SK-N-MC (cell line): ENCODE measurements around the gene DSTN.

Experiments used
- DNase-seq: peaks from one replicate; pipeline ENCODE4 v3.0.0-alpha.2; 2011; ENCODE audit warnings: low read depth, low spot score
- H3K27ac ChIP-seq: fragments of 200-600 bp; sonication (generic); 2 replicates; pipeline ENCODE4 v1.5.1; 2016; ENCODE audit warnings: mixed run types
- H3K36me3 ChIP-seq: fragments of 200-600 bp; sonication (generic); 2 replicates; pipeline ENCODE4 v1.6.1; 2017; ENCODE audit warnings: antibody characterized with exemption, low read length, mixed read lengths; ENCODE audit not compliant: insufficient read depth
- H3K4me3 ChIP-seq: fragments of 200-600 bp; sonication (generic); 2 replicates; pipeline ENCODE4 v1.5.1; 2016
- H3K9ac ChIP-seq: fragments of 200-600 bp; sonication (generic); 2 replicates; pipeline ENCODE4 v1.8.0; 2017; ENCODE audit warnings: mixed run types, mixed read lengths; ENCODE audit not compliant: insufficient read length
- H3K9me3 ChIP-seq: fragments of 200-600 bp; sonication (generic); 2 replicates; pipeline ENCODE4 v1.6.1; 2017; ENCODE audit warnings: low read depth, mild to moderate bottlenecking, antibody characterized with exemption, low read length, moderate library complexity, mixed read lengths
- EZH2 ChIP-seq: fragments of 200-600 bp; sonication (generic); IDR thresholded peaks from one replicate; pipeline ENCODE4 v1.6.1; 2017; ENCODE audit warnings: antibody characterized with exemption
- FOXP2 ChIP-seq: optimal IDR thresholded peaks from 2 replicates; pipeline ENCODE3; 2011; ENCODE audit warnings: mild to moderate bottlenecking, moderate library complexity; ENCODE audit not compliant: insufficient read depth; ENCODE audit errors: extremely low read length, control extremely low read depth
- POLR2AphosphoS5 ChIP-seq: IDR thresholded peaks from 2 replicates; pipeline ENCODE4 v1.6.1; 2012; ENCODE audit warnings: mild to moderate bottlenecking, low read depth, low read length, borderline replicate concordance

Gene DSTN

DNA sequence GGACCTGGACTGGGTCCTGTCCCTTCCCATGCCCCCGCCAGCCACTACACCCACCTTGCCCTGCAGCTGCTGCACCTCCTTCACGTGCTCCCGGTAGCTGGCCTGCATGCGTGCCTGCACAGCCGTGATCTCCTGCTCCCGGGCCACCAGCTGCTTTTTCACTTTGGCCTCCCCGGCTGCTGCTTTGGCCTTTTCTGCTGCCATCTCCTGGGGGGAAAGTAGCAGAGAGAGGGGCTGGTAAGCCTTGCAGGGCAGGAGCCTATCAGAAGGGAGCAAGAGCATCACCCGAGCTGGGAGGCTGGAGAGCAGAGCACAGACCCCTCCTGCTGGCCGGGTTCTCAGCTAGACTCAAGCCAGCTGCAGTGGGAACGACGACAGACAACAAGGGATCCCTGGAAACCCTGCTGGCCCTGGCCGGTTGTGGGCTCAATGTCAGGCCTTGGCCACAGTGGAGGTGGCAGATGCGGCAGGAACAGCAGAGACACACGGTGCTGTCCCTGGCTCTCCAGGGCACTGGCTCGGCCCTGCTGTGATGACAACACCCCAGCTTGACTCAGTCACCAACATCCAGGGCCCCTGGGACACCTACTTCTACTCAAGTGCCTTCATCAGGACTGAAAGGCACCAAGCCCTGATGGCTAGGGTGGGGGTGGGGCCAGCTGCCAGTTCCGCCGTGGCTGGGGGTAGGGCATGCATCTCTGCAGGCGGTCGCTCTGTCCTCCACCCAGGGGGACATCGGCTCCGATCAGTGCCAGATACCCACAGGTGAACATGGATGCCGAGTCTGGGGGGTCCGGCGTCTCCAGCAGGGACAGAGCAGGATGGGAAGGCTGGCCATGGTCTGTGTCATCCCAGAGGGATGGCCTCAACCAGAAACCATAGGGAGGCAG, 66.9 kb downstream of the DSTN start:
- Histone ChIP-seq H3K9ac (no peak overlapping the region), H3K4me3 (no peak overlapping the region), H3K36me3 (no peaks in the 10 kb centered on the region; the same call in 1 of the 2 replicates), H3K9me3 (no peaks in the 10 kb centered on the region), H3K27ac (no peak overlapping the region)
- TF ChIP-seq EZH2, result no peak
- DNase-seq, result no peak

DNA sequence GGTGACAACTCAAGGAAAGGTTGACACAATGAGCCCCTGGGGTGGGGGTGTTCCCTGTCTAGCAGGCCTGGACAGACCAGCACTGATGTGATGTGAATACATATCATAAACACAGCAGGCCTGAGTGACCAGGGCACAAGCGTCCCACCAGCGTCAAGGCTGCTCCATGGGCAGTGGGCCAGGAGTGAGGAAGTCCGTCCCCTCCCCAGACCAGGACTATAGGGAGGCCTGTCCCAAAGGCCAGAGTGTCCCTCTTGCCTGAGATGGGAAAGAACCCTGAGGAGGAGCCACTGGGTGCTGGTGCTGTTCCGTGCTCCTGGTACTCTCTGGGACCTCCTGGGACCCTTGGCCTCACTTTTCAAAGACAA, 67.5 kb downstream of the DSTN start:
- Histone ChIP-seq H3K9me3 (no peaks in the 10 kb centered on the region), H3K27ac (no peak overlapping the region), H3K36me3 (no peaks in the 10 kb centered on the region; the same call in 1 of the 2 replicates), H3K4me3 (no peak overlapping the region), H3K9ac (no peak overlapping the region)
- TF ChIP-seq EZH2 (no peak), POLR2AphosphoS5 (no peak), FOXP2 (no peak)
- no peak for DNase-seq

DNA sequence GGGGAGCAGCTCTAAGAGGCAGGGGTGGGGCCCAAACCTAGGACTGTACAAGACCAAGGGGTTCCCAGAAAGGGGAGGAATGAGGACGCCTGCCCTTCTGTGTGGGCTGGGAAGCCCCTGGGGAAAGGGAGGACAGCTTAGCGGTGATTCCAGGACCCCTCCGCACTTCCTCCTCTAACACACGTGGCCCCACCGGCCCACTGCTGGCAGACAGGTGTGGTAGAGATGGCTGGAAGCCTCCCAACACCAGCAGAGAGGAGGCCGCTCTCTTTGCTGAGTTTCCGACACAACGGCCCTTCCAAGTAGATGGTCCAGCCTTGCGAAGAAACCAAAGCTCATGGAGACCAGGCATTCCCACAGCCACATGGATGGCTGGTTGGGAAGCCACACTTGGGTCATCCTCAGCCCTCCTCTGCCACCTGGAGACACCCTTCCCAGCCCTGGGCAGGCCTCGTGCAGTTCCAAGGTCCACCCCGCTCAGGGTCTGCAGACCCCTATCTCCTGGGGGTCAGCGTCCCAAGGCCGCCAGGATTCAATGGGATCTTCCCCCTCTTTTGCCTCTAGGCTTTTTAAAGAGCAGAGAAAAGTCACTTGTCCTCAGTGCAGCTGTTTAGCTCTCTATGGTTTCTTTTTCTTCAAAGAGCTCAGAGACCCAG, 68.2 kb downstream of the DSTN start:
- Histone ChIP-seq H3K4me3 (no peak overlapping the region), H3K9ac (no peak overlapping the region), H3K36me3 (no peaks in the 10 kb centered on the region; the same call in 1 of the 2 replicates), H3K9me3 (no peaks in the 10 kb centered on the region), H3K27ac (no peak overlapping the region)
- TF ChIP-seq EZH2, result no peak
- TF ChIP-seq POLR2AphosphoS5, result no peak
- no peak for TF ChIP-seq FOXP2
- DNase-seq, result no peak

DNA sequence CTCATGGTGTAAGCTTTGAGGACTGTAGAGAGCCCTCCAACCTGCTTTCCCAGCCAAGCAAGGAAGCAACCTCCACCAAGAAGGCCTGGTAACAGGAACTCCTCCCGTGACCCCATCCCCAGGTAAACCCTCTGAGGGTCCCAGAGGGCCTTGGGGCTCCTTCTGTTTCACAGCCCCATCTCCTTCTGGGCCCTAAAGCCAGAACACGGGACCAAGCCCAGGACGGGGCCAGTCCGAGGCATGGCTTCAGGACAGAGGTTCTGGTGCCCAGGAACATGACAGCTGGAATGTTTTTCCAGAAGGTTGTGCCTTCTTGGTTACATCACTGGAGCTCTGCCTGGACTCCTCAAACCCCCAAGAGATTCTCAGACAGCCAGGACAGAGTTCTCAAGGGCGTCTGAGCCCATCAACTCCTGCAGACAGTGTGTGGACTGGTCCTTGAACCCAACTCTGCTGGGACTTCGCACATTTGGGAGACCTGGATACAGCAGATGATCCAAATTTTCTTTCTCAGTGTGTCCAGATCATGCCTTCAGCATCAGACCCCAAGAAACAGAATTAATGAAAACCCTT, 69.0 kb downstream of the DSTN start:
- Histone ChIP-seq H3K36me3 (no peaks in the 10 kb centered on the region; the same call in 1 of the 2 replicates), H3K9me3 (no peaks in the 10 kb centered on the region), H3K9ac (no peak overlapping the region), H3K4me3 (no peak overlapping the region), H3K27ac (no peak overlapping the region)
- TF ChIP-seq EZH2 (no peak), FOXP2 (no peak)
- DNase-seq, result no peak

DNA sequence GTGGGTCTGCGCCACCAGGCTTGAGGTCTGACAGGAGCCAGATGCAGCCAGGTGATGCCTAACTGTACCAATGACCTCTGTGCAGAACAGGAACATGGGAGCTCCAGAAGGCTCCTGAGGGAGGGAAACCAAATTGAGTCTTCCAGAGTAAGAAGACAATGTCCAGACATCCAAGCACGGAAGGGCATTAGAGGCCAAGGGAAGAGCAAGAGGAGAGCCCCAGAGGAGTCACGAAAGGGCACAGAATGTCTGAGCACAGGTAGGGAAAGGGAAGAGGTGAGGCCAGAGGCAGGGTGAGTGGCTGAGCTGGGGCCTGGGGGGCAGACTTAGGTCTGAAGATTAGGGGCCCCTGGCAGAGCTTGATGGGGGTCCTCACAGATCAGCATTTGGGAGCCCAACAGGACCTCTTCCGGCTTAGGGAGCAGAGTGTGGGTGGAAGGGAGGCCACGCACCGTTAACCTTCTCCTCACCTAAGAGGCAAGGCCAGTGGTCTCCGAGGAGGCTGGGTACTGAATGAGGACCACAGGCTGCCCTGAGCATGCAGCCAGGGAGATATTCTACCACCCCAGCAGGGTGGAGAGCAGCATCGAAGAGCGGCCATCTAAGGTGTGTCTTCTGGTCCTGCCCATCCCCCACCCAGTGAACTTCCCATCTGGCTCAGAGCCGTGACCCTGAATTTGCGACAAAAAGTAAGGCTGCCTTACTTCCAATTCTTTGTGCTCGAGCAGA, 70.4 kb downstream of the DSTN start:
- H3K36me3 ChIP-seq, result no peaks in the 10 kb centered on the region; the same call in 1 of the 2 replicates
- no peak overlapping the region for H3K27ac ChIP-seq

DNA sequence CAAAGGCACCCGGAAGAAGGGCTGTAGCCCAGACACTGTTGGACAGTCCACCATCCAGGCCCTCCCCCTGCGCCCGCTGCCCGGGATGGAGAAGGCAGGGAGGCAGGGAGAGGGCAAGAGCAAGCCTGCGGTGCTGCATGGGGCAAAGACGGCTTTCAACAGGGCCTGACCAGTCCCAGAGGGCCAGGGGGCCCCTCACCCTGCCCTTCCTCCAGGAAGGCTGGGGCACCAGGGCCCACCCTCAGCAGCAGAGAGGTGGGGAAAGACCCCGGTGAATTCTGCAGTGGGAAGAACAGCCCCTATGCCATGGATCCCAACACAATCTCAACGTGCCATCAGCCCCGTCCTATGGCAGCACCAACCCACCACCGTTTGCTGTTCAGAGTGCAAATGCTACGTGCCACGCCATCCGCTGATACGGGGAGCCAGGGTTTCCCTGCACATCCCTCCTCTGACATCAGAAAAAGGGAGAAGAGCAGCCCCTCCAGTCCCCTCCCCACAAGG, 71.1 kb downstream of the DSTN start:
- no peak for DNase-seq
- no peaks in the 10 kb centered on the region; the same call in 1 of the 2 replicates for H3K36me3 ChIP-seq
- no peak overlapping the region for H3K4me3 ChIP-seq
- TF ChIP-seq POLR2AphosphoS5 (no peak), FOXP2 (no peak), EZH2 (no peak)
- H3K9me3 ChIP-seq, result no peaks in the 10 kb centered on the region
- H3K9ac ChIP-seq, result no peak overlapping the region
- no peak overlapping the region for H3K27ac ChIP-seq

More for the DNA sequence above, 70.4 kb downstream of the DSTN start:
- no peak for DNase-seq
- H3K9me3 ChIP-seq, result no peaks in the 10 kb centered on the region
- H3K9ac ChIP-seq, result no peak overlapping the region
- no peak for TF ChIP-seq POLR2AphosphoS5
- TF ChIP-seq FOXP2, result no peak
- no peak for TF ChIP-seq EZH2
- H3K4me3 ChIP-seq, result no peak overlapping the region

DNA sequence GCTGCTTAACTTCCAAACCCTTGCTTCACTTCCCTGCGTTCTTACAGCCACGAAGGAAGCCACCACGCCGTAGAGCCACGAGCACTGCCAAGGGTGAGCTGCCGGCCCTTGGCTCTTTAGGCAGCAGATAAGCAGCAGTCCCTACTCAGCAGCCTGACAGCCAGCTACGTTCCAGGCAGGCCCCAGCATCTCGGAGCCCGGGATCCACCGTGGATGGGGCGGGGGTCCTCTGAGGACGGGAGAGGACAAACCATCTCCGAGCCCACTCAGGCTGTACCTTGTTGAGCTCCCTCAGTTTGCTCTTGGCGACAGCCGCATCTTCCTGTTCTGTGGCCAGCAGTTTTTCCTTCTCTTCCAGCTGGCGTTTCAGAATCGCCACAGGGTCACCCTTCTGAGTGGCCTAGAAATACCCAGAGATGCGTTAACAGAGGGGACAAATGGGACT, 71.7 kb downstream of the DSTN start:
- TF ChIP-seq FOXP2 (no peak), EZH2 (no peak), POLR2AphosphoS5 (no peak)
- no peaks in the 10 kb centered on the region for H3K9me3 ChIP-seq
- no peak overlapping the region for H3K27ac ChIP-seq
- DNase-seq, result no peak
- no peaks in the 10 kb centered on the region for H3K36me3 ChIP-seq
- no peak overlapping the region for H3K4me3 ChIP-seq
- no peak overlapping the region for H3K9ac ChIP-seq

DNA sequence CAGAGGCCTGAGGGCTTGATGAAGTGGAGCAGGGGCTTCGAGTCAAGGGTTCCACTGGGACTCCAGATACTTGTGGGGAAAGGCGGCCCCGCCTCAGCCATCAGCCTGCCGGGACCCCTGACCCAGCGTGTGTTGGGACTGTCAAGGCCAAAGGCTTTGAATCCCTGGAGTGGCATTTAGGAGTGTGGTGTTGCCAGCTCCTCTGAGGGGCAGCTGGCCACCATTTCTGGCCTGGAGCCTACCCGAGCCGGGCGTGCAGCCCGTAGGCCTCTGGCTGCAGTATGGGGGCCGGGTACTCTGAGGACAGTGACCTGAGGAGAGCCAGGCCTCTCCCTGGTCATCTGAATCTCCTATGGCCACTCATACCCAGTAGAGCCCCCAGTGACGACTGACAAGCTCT, 72.1 kb downstream of the DSTN start:
- Histone ChIP-seq H3K9me3 (no peaks in the 10 kb centered on the region), H3K9ac (no peak overlapping the region), H3K36me3 (no peaks in the 10 kb centered on the region), H3K27ac (no peak overlapping the region), H3K4me3 (no peak overlapping the region)
- no peak for DNase-seq
- no peak for TF ChIP-seq POLR2AphosphoS5
- no peak for TF ChIP-seq EZH2
- TF ChIP-seq FOXP2, result no peak
